ENCODE results near the gene NEK10.

The NEK10 gene

DNA sequence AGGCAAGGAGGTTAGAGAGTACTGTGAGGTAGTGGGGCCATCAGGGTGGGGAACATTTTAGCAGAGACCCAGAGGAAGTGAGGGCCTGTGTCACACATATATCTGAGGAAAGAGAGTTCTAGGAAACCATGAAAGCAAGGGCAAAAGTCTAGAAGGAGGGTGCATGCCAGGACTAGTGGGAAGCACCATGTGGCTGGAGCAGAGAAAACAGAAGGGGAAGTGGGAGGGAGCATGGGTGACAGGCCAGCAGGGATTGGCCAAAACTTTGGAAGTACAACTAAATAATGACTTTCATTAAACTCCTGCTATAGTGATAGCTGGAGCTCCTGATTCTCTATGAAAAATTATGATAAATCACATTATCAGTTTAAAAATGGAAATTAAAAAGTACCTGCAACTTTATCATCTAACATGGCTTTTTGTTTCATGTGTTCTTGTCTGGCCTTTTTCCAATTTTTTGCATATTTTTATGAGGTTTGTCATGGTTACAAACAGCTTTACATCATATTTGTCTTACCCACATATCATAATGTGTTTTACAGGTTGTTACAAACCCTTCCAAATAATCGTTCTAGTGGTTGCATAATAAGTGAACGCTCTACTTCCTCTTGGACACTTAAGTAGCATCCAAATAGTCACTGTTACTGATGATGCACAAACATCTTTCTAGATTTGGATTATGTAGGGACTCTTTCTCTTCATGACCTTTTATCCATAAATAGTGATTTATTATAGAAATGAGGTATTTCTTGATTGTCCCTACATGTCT lies 168.3 kb downstream of the NEK10 start:
- Histone ChIP-seq H3K4me3 (ENCODE audit: severe bottlenecking) (no peak overlapping the region), H3K4me1 (ENCODE audit: insufficient read depth, poor library complexity, severe bottlenecking) (no peaks in the 10 kb centered on the region), H3K27me3 (ENCODE audit: insufficient read depth, poor library complexity, severe bottlenecking) (no peaks in the 10 kb centered on the region), H3K9me3 (ENCODE audit: severe bottlenecking) (no peaks in the 10 kb centered on the region), H3K27ac (ENCODE audit: poor library complexity, severe bottlenecking) (no peak overlapping the region), H3K36me3 (ENCODE audit: low read depth) (no peaks in the 10 kb centered on the region)
- no peak for ATAC-seq (ENCODE audit: low read depth)
- TF ChIP-seq, protein P1, sequence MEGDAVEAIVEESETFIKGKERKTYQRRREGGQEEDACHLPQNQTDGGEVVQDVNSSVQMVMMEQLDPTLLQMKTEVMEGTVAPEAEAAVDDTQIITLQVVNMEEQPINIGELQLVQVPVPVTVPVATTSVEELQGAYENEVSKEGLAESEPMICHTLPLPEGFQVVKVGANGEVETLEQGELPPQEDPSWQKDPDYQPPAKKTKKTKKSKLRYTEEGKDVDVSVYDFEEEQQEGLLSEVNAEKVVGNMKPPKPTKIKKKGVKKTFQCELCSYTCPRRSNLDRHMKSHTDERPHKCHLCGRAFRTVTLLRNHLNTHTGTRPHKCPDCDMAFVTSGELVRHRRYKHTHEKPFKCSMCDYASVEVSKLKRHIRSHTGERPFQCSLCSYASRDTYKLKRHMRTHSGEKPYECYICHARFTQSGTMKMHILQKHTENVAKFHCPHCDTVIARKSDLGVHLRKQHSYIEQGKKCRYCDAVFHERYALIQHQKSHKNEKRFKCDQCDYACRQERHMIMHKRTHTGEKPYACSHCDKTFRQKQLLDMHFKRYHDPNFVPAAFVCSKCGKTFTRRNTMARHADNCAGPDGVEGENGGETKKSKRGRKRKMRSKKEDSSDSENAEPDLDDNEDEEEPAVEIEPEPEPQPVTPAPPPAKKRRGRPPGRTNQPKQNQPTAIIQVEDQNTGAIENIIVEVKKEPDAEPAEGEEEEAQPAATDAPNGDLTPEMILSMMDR (IDR thresholded peaks at IDR 0.05; ENCODE audit: poor library complexity, severe bottlenecking), result no peak
- DNase-seq (ENCODE audit: low spot score), result no peak

DNA sequence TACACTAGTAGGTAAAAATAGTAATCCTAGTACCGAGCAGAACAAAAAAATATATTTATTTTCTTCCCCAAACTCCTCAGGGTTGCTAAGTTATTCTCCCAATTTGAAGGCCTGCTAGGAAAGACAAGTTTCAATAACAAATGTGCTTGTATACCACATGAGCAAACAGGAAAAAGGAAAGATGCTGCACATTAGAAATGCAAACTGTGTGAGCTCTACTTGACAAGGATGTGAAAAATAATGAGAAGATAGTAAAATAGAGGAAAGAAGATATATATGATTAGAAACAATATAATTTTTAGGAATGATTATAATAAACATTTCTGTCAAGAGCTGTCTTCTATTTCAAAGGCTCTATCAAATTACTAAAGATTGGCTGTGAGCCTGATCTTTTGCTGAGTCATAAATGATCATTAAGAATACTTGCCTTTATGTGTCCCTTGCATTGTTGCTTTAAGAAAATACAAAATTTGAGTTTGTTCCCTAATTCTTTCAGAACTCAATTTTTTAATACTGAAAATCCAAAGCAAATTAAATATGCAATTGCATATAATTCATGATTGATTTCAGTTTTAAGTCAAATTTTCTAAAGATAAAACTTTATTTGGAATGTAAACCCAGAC lies 174.2 kb downstream of the NEK10 start:
- Histone ChIP-seq H3K4me3 (ENCODE audit: severe bottlenecking) (no peak overlapping the region), H3K27me3 (ENCODE audit: insufficient read depth, poor library complexity, severe bottlenecking) (no peaks in the 10 kb centered on the region), H3K27ac (ENCODE audit: poor library complexity, severe bottlenecking) (no peak overlapping the region), H3K9me3 (ENCODE audit: severe bottlenecking) (no peaks in the 10 kb centered on the region), H3K4me1 (ENCODE audit: insufficient read depth, poor library complexity, severe bottlenecking) (no peaks in the 10 kb centered on the region), H3K36me3 (ENCODE audit: low read depth) (no peaks in the 10 kb centered on the region)
- no peak for ATAC-seq (ENCODE audit: low read depth)
- TF ChIP-seq, protein P1 (IDR thresholded peaks at IDR 0.05; ENCODE audit: poor library complexity, severe bottlenecking), result no peak
- DNase-seq (ENCODE audit: low spot score), result no peak

DNA sequence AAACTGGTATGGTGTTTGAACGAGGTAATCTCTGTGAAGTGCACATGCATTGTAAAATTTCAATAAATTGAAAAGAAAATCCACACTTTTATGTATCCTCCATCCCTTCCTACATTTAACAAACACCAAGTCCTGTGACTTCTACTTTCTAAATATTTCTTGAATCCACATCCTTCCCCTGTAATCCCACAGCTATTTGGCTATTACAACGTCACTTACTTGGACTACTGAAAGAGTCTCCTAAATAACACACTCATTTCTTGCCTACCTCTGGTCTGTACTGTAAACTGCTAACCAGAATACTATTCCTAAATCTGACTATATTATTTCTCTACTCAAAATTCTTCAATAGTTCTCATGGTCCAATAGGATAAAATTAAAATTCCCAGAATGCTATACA lies 176.1 kb downstream of the NEK10 start:
- Histone ChIP-seq H3K4me1 (ENCODE audit: insufficient read depth, poor library complexity, severe bottlenecking) (no peaks in the 10 kb centered on the region), H3K27me3 (ENCODE audit: insufficient read depth, poor library complexity, severe bottlenecking) (no peaks in the 10 kb centered on the region), H3K36me3 (ENCODE audit: low read depth) (no peaks in the 10 kb centered on the region), H3K4me3 (ENCODE audit: severe bottlenecking) (no peak overlapping the region), H3K9me3 (ENCODE audit: severe bottlenecking) (no peaks in the 10 kb centered on the region), H3K27ac (ENCODE audit: poor library complexity, severe bottlenecking) (no peak overlapping the region)
- ATAC-seq (ENCODE audit: low read depth) (no peak), DNase-seq (ENCODE audit: low spot score) (no peak)
- TF ChIP-seq, protein P1 (IDR thresholded peaks at IDR 0.05; ENCODE audit: poor library complexity, severe bottlenecking), result no peak

DNA sequence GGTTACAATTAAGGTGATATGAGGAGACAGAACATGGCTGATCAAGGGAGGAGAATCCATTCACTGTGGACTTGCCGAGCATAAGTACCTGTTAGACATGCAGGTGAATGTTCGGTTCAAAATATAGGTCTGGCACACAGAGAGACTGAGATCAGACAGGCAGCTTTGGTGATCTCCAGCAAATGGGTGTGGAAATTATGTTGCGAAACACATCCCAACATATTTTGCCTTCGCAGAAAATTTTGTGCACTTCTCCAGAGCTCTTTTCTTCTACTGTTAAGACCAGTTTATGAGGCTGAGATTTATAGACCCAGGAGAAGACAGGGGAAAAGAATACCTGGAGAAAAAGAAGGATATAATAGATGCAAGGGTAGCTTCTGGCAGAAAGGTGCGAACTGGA lies 183.2 kb downstream of the NEK10 start:
- Histone ChIP-seq H3K27me3 (ENCODE audit: insufficient read depth, poor library complexity, severe bottlenecking) (peaks cover 3% of the 10 kb centered on the region), H3K9me3 (ENCODE audit: severe bottlenecking) (no peaks in the 10 kb centered on the region), H3K27ac (ENCODE audit: poor library complexity, severe bottlenecking) (no peak overlapping the region), H3K4me3 (ENCODE audit: severe bottlenecking) (no peak overlapping the region), H3K4me1 (ENCODE audit: insufficient read depth, poor library complexity, severe bottlenecking) (no peaks in the 10 kb centered on the region), H3K36me3 (ENCODE audit: low read depth) (no peaks in the 10 kb centered on the region)
- ATAC-seq (ENCODE audit: low read depth) (no peak), DNase-seq (ENCODE audit: low spot score) (no peak)
- TF ChIP-seq, protein P1 (IDR thresholded peaks at IDR 0.05; ENCODE audit: poor library complexity, severe bottlenecking), result no peak
